GM10266 (cell line): ENCODE measurements around the gene PAPPA2.

ENCODE experiments used
- DNase-seq: peaks from one replicate; pipeline ENCODE4 v3.0.0; 2012; ENCODE audit errors: extremely low spot score
- TF ChIP-seq, protein P1 (sequence below): IDR thresholded peaks from 2 replicates; pipeline ENCODE4 v1.5.1; 2012; ENCODE audit warnings: mild to moderate bottlenecking, low read depth; ENCODE audit not compliant: control insufficient read depth, insufficient read depth; ENCODE audit errors: missing control alignments

PAPPA2 gene

GRCh38 chr1:176566004-176566975 lies 103.3 kb downstream of the PAPPA2 start:
- DNase-seq, result no peak
- TF ChIP-seq, protein P1, sequence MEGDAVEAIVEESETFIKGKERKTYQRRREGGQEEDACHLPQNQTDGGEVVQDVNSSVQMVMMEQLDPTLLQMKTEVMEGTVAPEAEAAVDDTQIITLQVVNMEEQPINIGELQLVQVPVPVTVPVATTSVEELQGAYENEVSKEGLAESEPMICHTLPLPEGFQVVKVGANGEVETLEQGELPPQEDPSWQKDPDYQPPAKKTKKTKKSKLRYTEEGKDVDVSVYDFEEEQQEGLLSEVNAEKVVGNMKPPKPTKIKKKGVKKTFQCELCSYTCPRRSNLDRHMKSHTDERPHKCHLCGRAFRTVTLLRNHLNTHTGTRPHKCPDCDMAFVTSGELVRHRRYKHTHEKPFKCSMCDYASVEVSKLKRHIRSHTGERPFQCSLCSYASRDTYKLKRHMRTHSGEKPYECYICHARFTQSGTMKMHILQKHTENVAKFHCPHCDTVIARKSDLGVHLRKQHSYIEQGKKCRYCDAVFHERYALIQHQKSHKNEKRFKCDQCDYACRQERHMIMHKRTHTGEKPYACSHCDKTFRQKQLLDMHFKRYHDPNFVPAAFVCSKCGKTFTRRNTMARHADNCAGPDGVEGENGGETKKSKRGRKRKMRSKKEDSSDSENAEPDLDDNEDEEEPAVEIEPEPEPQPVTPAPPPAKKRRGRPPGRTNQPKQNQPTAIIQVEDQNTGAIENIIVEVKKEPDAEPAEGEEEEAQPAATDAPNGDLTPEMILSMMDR, result no peak

DNA sequence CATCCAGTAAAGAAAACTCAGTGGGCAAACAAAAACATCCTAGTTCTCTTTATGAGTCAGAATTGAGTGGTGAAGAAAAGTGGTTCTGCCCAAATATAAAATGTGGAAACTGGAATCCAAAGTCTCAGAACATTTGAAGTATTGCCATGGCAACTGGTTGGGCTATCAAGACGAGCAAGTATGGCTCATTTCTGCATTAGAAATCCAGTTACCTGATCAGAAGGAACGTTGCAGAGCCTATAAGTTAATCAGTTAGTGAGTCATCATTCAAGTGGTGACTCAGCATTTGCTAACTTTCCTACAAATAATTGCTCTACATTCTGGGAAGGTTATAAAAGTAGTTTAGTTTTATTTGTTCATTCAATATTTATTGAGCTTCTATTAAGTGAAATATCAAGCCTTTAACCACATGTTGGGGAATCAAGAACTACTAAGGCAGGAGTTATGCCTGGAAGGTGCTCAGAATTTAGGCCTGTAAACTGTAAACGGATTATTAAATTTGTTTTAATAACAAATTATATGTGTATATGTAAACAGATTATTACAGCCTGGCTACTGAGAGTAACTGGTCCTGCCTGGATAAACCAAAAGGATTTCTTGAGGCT lies 104.3 kb downstream of the PAPPA2 start:
- TF ChIP-seq, protein P1, result no peak
- DNase-seq, result no peak

- TF ChIP-seq, protein P1, result no peak
- no peak for DNase-seq
Measured at GRCh38 chr1:176568185-176568584, 105.2 kb downstream of the PAPPA2 start.

GRCh38 chr1:176574756-176575155 lies 111.8 kb downstream of the PAPPA2 start:
- TF ChIP-seq, protein P1, result no peak

GRCh38 chr1:176575991-176576390 lies 113.0 kb downstream of the PAPPA2 start:
- no peak for DNase-seq
- TF ChIP-seq, protein P1, result no peak

More at GRCh38 chr1:176574756-176575155, 111.8 kb downstream of the PAPPA2 start:
- DNase-seq, result no peak

GRCh38 chr1:176576670-176577069 lies 113.7 kb downstream of the PAPPA2 start:
- no peak for DNase-seq
- TF ChIP-seq, protein P1, result no peak
